Measurements from ENCODE around the gene PRIMA1.
A peak's percentile ranks its signal among the peaks of the same experiment; 100 is the strongest.
"Not testable (repeated sequence)": the region's sequence is repeated elsewhere in the genome, so short reads cannot be mapped to it uniquely, and the experiment has no call there.

Gene PRIMA1, protein sequence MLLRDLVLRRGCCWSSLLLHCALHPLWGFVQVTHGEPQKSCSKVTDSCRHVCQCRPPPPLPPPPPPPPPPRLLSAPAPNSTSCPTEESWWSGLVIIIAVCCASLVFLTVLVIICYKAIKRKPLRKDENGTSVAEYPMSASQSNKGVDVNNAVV

GRCh38 chr14:93788293-93788542, at the start of gene PRIMA1:
TSS of gene PRIMA1 (minus strand) at chr14:93788485. CDS start at chr14:93787718, 767 bp downstream.
- FAIRE-seq (no peak), DNase-seq (ENCODE audit: low spot score) (no peak)

- DNase-seq (ENCODE audit: low spot score) (no peak), FAIRE-seq (no peak)
Measured at GRCh38 chr14:93834699-93835371, 46.5 kb upstream of the PRIMA1 start.

DNA sequence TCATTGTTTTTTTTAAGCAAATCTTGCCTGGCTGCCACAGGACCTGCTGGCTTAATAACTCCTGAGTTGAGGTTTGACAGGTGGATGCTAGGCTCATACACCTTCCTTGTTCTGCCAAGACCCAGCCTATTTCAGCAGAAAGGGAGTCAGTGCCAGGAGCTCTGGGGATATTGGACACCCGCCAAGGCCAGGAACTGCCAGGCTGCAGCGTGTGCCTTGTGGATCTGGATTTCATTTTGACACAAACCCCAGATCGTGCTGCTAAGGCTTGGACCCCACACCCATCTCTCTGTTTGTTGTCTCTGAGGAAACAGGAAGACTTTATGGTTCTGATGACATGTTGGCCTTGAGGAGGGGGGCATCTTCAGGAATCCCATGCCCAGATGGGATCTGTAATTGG, 44.4 kb upstream of the PRIMA1 start:
- FAIRE-seq (no peak), DNase-seq (ENCODE audit: low spot score) (no peak)

DNA sequence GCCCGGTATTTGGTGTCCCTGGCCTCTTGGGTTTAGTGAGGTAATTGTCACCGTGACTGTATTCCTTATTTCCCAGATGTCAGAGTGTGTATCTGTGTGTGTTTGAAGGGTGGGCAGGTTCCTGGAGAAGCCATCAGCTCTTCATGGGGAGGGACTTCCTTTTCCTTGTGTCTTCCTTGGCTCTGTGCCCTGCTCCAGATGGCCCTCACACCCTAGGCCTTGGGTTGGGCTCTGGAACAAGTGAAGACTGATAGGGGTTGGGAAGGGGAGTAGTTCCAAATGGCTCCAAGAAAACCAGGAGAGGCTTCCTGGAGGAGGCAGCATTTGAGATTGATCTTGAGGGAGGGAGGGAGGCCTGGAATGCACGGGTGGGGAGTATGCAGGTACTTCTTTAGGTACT, 43.8 kb upstream of the PRIMA1 start:
- no peak for FAIRE-seq

GRCh38 chr14:93830753-93831461, 42.6 kb upstream of the PRIMA1 start:
- DNase-seq (ENCODE audit: low spot score) (no peak), FAIRE-seq (no peak)

More for the DNA sequence above, 43.8 kb upstream of the PRIMA1 start:
- DNase-seq (ENCODE audit: low spot score): no peak

DNA sequence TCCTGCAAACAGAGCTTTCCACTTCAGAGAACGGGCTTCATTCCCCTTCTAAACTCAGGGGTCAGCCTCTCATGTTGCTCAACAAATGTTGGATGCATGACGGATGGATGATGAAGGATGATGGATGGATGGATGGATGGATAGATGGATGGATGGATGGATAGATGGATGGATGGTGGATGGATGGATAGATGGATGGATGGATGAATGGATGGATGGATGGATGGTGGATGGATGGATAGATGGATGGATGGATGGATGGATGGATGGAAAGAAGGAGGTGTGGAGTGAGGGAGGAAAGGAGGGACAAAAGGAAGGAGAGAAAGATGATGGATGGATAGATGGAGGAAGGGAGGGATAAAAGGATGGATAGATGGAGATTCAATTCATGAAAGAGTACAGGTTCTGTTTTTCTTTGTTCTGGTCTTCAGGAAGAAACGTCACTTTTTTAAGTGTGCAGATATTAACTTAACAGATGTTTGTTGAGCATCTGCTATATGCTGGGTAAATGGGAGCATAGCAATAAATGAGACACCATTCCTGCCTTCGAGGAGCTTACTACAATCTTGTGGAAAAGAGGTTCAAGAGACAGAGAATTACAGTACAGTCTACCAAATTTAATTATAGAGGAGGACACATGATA, 41.7 kb upstream of the PRIMA1 start:
- DNase-seq (ENCODE audit: low spot score) (no peak), FAIRE-seq (no peak)

DNA sequence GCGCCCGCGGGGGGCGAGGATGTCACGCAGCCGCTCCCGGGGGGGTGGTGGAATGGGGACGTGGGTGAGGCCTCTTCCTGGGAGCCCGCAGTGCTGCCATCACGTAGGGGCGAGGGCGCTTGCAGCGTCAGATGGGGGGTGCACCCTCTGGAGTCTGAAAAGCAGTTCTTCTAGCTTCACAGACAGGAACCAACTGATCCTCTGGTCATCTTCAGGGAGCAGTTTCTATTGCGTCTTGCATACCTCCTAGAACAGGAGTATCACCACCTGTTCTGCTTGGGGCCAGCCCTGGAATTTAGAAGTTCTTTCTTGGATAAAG, 36.9 kb upstream of the PRIMA1 start:
- FAIRE-seq (no peak), DNase-seq (ENCODE audit: low spot score) (no peak)

- DNase-seq (ENCODE audit: low spot score) (peak; percentile 48), FAIRE-seq (no peak)
Measured at GRCh38 chr14:93824518-93825234, 36.4 kb upstream of the PRIMA1 start.

GRCh38 chr14:93824076-93824475, 35.8 kb upstream of the PRIMA1 start:
- DNase-seq (ENCODE audit: low spot score) (no peak), FAIRE-seq (no peak)

- FAIRE-seq (no peak), DNase-seq (ENCODE audit: low spot score) (no peak)
Measured at GRCh38 chr14:93821051-93821450, 32.8 kb upstream of the PRIMA1 start.

- FAIRE-seq (no peak), DNase-seq (ENCODE audit: low spot score) (no peak)
Measured at GRCh38 chr14:93818857-93819256, 30.6 kb upstream of the PRIMA1 start.

DNA sequence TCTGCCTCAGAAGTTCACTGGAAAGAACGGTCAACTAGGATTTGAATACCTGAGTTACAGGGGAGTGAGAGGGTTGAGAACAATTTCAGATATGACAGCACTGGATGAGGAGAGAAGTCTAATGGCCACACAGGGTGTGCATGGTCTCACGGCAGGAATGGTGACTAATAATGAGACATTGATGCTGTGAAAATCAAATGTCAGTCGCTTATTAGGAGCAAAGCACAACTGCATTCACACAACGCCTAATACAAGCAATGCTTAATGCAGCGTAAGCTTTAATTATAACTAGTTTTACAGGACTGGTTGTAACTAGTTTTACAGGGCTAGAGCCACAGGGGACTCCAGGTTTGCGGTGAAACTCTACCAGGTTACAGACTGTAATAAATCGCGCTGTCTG, 23.4 kb upstream of the PRIMA1 start:
- DNase-seq (ENCODE audit: low spot score) (no peak), FAIRE-seq (no peak)

DNA sequence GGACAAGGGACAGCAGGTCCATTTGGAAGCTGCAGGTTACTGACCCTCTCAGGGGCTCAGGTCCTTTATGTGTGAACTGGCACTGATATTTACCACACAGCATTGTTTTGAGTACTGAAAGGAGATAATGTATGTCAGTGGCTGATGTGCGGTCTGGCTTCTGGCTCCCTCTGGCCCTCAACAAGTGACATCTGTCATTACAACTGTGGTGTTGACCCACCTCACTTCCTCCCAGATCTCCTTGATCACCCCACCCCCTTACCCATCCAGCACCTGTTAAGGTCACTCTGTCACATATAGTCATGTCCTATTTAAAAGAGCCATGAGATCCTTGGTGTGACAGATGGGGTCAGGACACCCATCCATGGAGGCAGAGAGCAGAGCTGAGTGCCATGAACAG, 22.7 kb upstream of the PRIMA1 start:
- FAIRE-seq (no peak), DNase-seq (ENCODE audit: low spot score) (no peak)

DNA sequence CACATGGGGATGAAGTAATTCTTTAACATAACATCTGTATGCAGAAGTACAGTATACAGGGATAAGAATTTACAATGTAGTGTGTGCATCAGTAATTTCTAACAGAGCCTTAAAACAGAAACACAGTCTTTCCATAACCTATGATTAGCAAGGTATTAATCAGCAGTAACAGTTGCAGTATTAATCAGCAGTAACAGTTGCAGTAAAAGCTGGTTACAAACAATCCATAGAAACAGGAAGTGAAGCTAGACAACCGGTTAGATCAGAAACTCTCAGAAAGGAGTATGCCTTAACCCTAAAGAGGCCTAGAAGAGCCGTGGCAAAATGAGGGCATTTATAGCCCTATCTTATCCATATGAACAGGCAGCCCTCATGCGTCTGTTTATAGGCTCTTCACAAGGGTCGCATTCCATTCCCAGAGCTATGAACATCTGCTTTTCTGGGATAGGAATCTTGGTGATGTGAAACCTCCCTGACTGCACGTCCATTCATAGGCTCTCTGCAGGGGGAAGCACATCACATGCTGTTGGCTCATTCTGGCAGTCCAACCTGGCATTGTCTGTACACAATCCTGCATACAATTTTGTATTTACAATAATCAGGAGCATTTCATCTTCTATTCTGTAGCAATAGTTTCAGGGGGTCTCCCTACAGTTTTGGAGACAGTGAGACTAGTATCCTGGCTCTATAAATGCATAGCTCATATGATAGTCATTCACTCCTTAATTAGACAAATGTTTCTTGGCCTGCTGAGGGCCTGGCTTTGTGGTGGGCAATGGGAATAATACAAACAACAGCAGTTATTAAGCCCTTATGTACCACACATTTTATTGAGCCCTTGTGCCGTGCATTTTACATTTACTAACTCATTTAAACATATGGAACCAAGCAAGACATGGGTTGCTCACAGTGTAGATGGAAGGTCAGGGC, 21.5 kb upstream of the PRIMA1 start:
- not testable (repeated sequence) for FAIRE-seq; DNase-seq (ENCODE audit: low spot score)

GRCh38 chr14:93804654-93805053, 16.4 kb upstream of the PRIMA1 start:
- DNase-seq (ENCODE audit: low spot score) (no peak), FAIRE-seq (no peak)

- FAIRE-seq (no peak), DNase-seq (ENCODE audit: low spot score) (no peak)
Measured at GRCh38 chr14:93803408-93804318, 15.4 kb upstream of the PRIMA1 start.

- FAIRE-seq (no peak), DNase-seq (ENCODE audit: low spot score) (no peak)
Measured at GRCh38 chr14:93799989-93800921, 12.0 kb upstream of the PRIMA1 start.

DNA sequence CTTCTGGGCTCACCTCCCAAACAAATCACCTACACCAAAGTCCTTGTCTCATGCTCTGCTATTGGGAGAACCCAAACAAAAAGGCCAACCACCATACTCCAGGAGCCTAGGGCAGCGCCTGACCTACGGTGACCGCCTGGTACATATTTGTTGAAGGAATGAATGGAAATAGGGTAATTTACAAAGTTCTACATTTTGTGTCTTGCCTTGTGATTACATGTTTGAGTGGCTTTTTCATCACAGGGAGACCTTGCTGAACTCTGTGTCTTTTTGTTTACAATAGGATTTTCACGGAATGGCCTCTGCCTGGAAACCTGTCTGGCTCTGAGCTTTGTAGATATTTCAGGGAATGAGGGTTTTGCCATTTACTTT, 11.3 kb upstream of the PRIMA1 start:
- DNase-seq (ENCODE audit: low spot score): no peak
- no peak for FAIRE-seq

DNA sequence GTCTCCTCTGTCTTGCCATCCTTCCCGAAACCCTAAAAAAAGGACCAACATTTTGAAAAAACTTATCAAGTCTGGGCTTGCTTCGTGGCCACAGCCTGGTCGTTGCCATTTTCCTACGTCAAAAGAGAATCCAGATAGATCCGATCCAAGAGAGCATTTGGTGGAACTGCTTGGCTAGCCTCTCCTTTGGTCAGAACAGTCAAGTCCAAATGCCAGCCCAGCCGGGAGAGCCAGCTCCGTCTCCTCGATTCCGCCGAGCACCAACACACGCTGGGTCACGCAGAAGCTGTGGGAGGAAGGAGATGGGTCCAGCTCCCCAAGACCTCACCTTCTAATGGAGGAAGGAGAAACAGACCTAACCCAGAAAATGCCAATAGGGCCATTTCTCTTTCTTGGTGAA, 9.3 kb upstream of the PRIMA1 start:
- DNase-seq (ENCODE audit: low spot score) (no peak), FAIRE-seq (no peak)
